HG03342 (cell line): ENCODE results near the gene TBX10.
"Not testable (repeated sequence)": the region's sequence is repeated elsewhere in the genome, so short reads cannot be mapped to it uniquely, and the experiment has no call there.

ENCODE experiments used
- ATAC-seq: cut with Tn5 transposase; IDR thresholded peaks from one replicate; pipeline ENCODE4 v1.9.1; 2021; ENCODE audit warnings: mild to moderate bottlenecking, moderate library complexity; ENCODE audit not compliant: unreplicated experiment

TBX10 gene

DNA sequence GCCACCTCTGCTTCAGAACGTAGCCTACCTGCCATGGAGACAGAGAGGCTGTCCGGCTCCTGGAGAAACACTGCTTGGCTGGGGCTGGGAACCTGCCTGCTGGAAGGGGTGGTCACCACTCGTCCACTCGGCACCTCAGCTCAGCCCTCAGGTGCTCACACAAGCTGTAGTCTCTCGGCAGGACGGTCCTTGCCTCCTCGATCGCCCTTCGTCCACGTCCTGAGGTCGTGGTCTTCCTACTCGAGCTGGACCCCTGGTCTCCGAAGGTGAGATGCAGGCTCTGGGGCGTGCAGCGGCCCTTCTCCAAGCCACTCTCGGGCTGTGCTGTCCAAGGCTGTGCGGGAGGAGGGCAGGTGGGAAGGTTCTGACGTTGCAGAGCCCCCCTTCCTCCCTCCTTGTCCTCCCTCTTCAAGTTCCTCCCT lies at the start of gene TBX10:
Gene TBX10, minus strand, starts transcription at position 326 of the 422 bp plus-strand sequence. Its CDS starts 291 bp downstream, at position 35.
- ATAC-seq, result no peak

DNA sequence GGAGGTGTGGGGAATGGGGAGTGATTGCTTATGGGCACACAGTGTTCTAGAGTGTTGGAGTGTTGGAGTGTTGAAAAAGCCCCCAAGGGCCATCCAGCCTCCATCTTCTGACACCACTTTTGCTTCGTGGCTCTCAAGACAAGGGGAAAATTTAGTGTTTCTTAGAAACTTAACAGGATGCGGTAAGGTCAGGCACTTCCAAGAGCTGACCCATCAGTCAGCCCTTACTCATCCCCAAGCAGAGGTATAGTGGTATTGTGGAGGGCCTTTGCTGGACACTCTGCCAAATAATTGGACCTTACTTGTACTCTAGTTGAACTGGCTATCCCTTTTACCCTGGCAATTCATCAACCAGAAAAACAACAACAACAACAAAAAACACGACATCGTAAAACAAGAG lies 49.6 kb upstream of the TBX10 start:
- no peak for ATAC-seq

DNA sequence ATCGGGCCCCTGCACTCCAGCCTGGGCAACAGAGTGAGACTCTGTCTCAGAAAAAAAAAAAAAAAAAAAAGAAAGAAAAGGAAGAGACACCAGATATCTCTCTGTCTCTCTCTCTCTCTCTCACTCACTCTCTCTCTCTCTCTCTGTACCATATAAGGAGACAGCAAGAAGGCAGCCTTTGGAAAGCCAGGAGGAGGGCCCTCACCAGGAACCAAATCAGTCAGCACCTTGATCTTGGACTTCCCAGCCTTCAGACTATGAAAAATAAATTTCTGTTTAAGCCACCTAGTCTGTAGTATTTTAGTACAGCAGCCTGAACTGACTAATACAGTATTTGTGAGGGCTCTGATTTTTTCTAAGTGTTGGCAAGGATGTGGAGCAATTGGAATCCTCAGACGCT lies 48.4 kb upstream of the TBX10 start:
- ATAC-seq, result no peak

DNA sequence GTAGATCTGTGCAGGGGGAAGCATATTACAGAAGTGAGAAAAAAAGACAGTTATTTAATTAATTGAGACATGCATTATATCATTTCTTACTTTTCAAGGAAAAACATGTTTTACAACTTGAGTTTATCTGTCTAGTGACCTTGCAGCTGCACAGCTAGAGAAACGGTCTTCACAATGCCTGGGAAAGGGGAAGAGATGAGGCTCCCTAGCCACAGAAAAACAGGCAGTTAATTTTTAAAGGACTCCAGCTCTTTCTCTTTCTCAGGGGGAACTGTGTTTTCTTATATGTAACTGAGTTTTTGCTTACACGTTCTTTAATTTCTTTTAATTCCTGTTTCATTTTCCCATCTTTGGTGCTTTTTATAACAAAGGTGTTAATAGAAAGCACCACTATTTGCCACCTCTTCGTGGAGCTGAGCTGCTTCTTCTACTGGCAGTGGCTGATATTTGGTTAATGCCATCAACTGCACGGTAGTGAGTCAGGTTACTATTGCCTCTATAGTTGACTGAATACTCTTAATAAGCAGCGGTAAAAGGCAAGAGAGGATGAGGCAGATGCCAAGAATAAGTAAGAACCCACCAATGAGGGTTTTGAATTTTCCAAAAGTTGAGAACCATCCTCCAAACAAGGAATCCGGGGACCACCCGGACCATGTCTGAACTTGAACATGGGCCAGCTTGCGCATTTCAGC lies 46.2 kb upstream of the TBX10 start:
- not testable (repeated sequence) for ATAC-seq

DNA sequence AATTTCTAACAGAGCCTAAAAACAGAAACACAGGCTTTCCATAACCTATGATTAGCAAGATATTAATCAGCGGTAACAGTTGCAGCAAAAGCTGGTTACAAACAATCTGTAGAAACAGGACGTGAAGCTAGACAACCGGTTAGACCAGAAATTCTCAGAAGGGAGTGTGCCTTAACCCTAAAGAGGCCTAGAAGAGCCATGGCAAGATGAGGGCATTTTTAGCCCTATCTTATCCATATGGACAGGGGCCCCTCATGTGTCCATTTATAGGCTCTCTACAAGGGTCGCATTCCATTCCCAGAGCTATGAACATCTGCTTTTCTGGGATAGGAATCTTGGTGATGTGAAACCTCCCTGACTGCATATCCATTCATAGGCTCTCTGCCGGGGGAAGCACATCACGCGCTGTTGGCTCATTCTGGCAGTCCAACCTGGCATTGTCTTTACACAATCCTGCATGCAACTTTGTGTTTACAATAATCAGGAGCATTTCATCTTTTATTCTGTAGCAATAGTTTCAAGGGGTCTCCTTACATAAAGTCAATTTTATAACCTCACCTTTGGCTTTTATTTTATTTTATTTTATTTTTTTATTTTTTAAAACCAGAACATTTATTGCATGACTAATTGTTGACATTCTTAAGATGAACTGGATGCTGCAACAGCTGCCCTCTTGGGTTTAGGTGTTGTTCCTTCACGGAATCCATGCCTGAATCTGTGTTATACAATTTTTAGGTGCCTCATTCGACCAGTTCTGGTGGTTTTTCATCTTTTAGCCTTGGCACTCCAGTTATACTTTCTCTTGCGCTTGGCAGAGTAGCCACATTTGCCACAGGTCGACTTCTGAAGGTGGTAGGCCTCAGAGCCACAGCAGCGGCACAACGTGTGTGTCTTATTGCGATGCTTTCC lies 42.8 kb upstream of the TBX10 start:
- ATAC-seq, result not testable (repeated sequence)

DNA sequence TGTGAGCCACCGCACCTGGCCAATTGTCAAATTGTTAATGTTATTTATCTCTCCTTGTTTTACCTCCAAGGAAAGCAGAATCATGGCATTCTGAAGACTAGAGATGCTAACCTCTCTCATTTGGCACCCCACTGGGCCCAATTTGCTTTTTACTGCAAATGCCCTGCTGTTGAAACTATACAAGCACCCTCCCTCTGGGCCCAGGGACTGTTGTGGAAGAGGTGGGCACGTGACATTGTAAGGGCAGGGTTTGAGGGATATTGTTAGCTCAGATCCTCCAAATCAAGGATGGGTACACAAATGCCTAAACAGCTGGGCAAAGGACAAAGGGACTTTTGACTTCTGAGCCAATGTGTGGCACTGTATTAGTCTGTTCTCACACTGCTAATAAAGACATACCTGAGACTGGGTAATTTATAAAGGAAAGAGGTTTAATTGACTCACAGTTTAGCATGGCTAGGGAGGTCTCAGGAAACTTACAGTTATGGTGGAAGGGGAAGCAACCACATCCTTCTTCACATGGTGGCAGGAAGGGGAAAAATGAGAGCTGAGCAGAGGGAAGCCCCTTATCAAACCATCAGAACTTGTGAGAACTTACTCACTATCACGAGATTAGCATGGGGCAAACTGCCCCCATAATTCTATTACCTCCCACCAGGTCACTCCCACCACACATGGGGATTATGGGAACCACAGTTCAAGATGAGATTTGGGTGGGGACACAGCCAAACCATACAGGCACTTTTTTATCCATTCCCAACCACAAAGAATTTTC lies 41.3 kb upstream of the TBX10 start:
- ATAC-seq, result no peak

DNA sequence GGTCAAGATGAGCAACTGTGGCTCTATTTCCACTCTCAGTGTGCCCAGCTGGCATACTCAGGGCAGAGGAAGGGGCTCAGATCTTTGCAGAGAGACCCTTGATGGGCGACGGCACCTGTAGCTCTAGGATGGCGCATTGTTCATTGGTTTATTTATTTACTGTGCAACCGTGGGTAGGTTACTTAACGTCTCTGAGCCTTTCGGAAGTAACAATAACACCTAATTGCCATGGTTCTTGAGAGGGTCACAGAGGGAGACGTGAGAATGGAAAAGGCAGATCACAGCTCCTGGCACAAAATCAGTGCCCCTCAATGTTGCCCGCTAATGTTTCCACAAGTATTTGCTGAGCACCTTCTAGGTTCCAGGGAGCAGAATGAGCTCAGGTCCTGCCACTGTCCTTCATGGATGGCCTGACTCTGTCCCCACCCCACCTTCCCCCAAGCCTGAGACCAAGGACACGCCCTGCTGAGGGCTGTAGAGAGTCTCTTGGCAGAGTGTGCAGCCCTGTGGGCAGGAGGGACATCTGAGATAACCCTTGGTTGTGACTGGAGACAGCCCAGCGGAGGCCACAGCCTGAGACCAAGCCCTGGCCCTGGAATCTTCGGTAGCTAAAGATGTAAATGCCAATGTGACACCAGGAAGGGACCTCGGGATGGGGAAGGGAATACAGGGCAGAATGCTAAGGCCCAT lies 35.6 kb upstream of the TBX10 start:
- ATAC-seq, result no peak

DNA sequence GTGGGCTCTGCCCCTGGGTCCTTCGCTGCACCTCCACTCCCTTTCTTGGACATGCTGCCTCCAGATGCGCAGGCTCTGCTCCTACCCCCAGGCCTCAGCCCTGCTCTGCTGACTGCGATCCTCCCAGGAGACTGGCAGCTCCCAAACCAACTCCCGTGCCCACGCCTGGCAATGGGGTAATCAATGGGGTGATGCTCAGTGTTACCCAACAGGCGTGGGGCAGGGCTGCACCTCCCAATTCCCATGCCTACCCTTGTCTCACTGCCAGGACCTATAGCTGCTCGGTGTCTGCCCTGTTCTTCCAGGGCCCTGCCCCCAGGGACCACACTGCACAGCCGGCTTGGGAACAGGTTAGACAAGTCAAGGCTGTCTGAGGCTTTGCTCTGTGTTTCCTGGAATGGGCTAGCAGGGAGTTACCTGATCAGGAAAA lies 34.9 kb upstream of the TBX10 start, which contains the start of gene ALDH3B2:
Gene ALDH3B2, minus strand, starts transcription at position 182 of the 430 bp plus-strand sequence. CDS start 7,688 bp downstream, outside the sequence.
- ATAC-seq, result no peak

DNA sequence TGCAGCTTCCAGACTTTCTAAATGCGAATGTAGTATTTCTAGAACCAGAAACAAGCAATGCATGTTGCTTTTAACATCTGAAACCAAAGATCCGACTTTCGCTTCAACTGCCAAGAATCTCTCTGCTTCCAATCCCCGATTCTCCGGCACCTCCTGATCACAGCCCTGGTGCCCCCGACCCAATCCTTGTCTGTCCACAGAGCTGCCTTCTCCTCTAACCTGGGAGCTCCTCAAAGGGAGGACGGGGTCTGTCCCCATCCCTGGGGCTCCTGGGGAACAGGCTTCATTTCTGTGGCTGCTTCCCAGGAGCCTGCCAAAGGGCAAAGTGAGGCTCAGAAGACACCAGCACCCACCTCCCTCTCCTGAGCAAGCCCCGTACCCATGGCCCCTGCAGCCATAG lies 34.3 kb upstream of the TBX10 start:
- ATAC-seq, result no peak

DNA sequence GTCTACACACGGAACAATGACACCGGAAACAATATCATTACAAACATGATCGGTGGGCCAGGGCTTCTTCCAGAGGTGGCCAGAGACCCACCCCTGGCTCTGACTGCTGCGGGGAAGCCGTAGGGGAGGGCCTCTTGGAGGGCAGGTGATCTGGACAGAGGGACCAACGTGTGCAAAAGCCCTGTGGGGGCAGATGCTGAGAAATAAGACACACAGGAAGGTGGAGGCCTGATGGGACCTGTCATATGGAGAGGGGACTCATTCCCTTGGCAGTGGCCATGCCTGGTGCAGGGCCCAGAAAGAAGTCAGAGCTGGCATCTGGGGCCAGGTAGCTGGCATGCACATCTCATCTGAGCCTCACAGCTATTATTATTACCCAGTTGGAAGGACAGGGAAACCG lies 33.8 kb upstream of the TBX10 start:
- ATAC-seq, result no peak

DNA sequence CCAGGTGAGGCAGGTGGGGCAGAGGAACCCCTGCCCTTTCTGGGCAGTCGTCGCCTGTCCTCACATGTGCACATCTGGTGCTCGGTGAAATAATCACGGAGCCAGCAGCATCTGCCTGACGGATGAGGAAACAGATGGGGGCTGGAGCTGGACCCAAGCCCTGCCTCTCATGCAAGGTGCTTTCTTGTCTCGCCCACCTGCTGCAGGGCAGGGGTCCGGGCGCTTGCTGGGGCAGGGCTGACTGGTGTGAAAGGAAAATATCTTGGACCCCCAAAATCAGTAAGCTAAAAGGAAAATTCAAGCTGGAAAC lies 31.6 kb upstream of the TBX10 start:
- ATAC-seq, result no peak

DNA sequence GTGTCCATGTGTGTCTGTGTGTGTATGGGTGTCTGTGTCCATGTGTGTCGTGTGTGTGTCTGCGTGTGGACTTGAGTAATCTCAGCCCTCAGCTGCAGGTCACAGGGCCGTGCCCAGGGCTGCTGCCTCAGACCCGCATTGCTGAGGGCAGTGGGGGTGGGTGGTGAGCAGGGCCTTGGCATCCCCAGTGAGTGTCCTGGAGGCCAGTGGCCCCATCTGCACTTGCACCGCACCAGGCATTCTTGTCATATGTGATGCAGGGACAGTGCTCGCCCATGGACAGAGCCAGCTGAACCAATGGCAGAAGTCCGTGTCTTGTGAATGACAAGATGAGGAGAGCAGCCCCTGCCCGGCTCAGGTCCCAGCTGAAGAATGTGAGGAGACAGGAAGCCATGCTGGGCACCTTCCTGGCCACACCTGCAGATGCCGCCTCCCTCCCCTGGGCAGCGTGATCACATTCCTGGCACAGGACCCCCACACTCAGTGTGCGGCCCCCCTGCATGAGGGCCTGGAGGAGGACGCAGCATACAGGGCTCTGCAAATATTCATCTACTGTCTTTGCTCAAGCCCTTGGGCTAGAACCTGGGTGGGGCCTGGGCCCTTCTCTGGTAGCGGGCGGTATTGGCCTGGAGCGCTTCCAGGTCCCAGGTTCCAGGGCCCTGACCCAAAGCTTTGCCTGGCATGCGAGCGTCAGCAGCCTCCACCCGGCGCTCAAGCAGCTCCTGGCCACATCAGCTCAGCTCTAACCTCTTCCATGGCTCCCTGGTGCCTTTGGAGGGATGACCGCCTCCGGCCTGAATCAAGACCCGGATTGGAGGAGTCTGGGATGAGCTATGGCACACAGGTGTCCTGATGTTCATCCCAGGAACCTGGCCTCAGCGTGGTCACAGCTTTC lies 31.0 kb upstream of the TBX10 start:
- no peak for ATAC-seq

DNA sequence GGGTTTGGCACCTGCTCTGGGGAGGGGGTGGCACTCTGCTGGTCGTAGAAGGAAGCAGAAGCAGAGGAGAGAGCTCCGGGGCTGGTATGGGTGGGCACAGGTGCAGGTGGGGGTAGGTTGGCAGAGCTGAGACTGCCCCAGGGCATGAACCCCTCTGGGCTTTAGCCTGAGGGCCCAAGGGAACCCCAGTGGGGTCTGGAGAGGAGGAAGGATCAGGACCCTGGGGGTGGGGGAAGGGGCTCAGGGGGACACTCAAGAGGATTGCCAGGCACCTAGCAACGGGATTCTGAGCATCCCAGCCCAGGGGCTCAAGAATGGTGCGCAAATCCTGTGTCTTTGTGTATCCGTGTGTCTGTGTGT lies 28.6 kb upstream of the TBX10 start:
- ATAC-seq, result no peak

DNA sequence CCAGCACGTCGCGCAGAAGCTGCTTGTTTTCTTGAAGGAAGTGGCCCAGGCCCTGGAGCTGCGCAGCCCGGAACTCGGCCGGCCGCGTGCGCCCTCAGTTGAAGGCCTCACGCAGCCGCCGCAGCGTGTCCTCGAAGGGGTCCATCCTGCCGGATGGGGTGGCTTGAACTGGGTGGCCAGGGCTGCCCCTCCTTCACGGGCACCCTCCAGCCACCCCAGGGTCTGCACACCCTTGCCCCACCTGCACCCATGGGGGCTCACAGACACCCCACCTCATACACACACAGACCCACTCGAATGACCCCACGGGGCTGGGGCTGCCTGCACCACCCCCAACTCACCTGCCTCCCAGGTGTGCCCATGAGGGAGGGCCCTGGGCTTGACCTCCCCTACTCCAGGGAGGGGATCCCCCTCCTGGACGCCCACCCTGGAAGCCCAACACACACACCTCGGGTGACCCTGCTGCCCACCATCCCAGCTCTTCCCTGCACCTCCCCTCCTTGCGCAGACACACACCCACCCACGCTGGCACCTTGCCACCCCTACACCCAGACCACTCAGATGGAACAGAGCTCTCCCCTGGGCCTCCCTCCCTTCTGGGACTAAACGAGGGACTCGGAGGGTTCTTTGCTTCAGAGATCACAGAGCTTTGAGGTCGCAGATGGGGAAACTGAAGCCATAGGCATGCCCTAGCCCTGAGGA lies 28.1 kb upstream of the TBX10 start:
- no peak for ATAC-seq

DNA sequence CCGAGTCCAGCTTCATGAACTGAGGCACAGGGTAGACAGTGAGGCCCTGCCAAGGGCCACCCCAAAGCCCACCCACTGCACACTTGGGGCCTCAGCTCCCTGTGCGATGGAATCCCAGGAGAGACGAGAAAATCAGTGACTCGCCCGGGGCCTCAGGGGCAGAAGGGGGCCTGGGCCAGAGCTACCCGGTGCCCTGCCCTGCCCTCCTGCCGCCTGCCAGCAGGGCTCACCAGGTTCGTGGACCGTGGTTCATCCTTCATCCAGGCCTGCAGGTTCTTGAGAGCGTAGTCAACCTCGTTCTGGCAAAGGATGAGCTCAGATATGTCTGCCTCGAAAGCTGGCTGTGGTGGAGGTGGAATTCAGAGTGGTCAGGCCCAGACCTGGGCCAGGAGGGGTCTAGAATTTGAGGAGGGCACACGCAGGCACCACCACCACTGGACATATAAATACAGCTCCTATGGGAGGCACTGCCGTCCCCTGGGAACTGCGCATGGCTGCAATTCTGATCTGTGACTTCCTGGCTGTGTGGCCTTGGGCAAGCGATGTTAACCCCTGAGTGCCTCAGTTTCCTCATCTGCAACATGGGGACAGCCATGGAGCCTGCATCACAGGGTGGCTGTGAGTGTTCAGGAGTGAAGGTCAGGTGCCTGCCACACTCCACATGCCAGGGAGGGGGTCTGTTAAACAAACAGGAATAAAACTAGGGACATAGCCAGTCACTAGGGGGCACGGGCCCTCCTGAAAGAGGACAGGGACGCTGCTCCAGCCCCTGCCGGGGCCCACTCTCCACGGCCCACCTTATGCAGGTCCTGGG lies 27.3 kb upstream of the TBX10 start:
- no peak for ATAC-seq

DNA sequence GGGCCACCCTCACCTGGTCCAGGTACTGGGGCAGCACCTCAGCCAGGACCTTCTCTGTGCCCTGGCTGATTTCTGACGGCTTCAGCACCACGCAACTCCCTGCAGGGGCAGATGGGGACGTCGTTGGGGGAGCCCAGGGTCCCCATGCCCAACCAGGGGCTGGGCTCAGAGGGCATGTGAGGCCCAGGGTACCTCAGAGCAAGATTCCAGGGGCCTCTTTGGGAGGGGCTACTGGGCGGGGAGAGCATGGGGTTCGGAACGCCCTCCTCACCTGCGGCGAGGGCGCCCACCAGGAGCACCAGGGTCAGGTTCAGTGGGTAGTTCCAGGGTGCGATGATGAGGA lies 26.7 kb upstream of the TBX10 start:
- ATAC-seq, result no peak

DNA sequence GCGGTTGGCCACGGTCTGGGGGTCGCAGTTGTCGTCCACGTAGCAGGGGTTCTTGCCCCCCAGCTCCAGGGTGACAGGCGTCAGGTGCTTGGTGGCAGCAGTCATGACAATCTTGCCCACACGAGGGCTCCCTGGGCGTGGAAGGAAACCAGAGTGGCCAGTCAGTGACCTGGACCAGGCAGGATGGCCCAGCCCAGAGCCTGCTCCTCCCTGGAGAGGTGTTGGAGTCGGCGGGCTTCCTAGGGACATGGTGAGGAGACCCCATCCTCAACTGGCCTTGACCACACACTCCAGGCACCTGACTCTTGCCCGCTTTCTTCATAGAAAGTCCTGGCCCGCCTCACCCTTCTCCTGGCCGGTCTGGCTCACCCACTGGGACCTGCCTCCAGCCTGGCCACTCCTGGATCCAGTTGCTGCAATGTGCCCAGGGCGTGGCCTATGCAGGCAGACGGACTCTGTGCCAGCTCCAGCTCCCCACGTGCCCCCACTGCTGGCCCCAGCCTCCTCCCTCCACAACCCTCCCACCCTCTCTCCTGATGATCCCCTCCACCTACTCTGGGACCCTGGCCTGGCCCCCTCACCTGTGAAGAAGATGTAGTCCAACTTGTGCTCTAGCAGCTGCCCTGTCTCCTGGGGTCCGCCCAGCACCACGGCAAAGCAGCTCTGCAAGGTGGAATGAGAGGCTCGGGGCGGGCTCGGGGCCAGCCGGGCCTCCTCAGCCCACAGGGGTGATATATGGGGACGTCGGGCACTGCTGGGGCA lies 26.2 kb upstream of the TBX10 start:
- no peak for ATAC-seq
